Measurements from ENCODE around the gene SGTA.
A peak's percentile ranks its signal among the peaks of the same experiment; 100 is the strongest.

The SGTA gene

DNA sequence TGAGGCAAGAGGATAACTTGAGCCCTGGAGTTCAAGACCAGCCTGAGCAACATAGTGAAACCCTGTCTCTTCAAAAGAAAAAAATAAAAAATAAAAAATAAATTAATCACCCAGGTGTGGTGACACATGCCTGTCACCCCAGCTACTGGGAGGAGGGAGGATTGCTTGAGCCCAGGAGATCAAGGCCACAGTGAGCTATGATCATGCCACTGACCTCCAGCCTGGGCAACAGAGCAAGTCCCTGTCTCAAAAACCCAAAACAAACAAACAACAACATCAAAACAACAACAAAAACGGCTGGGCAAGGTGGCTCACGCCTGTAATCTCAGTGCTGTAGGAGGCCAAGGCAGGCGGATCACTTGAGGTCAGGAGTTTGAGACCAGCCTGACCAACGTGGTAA lies 39.0 kb downstream of the SGTA start:
- DNase-seq = no peak

DNA sequence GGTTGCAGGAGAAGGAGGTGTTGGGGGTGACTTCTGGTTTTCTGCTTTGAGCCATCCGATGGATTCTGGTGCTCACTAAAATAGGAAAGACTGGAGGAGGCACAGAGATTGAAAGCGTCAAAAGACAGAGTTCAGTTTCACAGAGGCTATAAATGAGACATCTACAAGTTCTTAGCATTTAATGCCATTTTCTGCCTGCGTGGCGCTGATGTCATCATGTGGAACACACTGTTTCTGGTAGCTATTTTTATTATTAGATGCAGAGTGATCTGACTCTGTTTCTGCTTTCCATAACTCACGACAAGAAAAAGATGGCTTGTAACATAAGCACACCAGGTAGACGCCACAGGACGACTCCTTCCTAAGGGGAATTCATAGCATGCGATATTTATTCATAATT lies 40.0 kb downstream of the SGTA start:
- DNase-seq = no peak

DNA sequence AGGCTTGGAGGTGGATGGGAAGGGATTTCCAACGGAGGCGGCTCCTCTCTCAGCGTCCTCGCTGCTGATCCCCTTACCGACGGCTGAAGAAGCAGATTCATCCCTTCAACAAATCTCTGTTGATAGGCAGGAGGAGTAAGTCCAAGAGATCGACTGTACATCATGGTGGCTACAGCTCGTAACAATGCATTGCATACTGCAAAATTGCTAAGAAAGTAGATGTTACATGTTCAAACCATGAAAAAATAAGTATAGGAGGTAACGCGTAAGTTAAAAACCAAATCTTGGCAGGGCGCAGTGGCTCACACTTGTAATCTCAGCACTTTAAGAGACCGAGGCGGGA lies 42.8 kb downstream of the SGTA start:
- no peak for DNase-seq

- peak; percentile 97 for DNase-seq
Observed at GRCh38 chr19:2739602-2740313, 43.3 kb downstream of the SGTA start, which contains the start of gene SLC39A3. TSS of gene SLC39A3 (minus strand) at chr19:2740017. CDS start at chr19:2737257, 2,760 bp downstream.

DNA sequence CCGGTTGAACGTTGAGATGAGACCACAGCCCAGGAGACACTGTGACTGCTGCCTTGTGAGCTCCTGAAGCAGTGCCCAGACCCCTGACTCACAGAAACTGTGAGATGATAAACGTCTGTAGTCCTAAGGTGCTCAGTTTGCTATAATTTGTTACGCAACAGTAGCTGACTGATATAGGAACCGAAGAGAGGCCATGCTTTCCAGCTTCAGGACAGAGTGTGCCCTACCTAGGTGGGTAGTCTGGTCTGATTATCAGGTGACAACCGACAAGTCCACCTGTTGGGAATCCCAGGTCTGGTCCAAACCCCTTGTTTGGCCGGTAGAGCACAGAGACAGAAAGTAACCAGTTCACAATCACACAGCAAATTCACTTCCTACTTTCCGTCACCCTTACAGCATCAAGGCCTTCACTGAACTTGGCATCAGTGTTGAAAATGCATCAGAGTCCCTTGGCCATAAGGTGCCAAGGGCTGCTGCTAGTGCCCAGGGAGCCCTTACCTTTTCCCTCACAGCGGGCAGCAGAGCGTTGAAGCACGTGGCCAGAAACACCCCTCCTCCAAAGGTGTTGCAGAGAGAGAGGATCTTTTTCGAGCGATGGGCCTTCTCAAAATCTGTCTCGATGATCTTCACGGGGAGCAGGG lies 46.4 kb downstream of the SGTA start:
- no peak for DNase-seq

DNA sequence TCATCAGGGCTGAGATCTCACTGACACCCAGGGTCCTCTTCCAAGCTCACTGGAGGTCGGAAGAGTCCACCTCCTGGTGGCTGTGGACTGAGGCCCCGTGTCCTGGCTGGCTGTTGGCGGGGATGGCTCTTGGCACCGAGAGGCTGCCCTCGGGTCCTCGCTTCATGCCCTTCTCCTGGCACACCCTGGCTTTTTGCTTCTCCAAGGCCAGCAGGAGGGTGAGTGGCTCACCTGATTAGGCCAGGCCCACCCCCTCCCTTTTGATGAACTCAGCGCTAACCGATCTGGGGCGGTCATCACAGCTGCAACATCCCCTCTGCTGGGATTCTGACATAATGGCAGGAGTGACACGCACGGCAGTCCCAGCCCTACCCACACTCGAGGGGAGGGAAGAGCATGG lies 47.7 kb downstream of the SGTA start:
- DNase-seq = no peak

GRCh38 chr19:2734589-2735288 lies 48.3 kb downstream of the SGTA start:
- no peak for DNase-seq

DNA sequence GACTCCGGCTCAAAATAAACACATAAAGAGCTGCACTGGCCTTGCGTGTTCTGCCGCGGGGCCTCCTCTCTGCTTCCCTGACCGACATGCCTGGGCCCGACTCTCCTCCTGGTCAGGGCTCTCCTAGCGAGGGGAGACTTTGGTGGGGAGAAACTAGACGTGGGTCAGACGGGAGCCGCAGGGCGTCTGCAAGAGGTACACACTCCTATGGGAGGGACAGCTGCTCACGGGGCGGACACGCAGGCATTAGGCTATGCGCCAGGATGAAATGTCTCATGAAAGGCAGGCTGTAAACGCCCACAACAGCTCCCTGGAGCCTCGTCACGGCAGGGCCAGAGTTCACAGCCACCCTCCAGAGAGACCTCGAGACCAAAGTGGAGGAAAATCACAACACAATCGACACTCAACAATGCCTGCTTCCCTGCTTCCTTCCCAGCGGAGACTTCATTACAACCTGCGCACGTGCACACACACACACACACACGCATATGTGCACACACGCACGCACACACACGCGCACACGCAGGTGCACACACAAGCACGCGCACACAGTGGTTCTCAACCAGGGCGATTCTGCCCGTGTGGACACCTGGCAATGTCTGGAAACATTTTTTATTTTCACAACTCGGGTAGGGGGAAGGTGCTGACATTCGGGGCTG lies 49.0 kb downstream of the SGTA start:
- no peak for DNase-seq

- no peak for DNase-seq
Observed at GRCh38 chr19:2732883-2733282, 50.2 kb downstream of the SGTA start.

DNA sequence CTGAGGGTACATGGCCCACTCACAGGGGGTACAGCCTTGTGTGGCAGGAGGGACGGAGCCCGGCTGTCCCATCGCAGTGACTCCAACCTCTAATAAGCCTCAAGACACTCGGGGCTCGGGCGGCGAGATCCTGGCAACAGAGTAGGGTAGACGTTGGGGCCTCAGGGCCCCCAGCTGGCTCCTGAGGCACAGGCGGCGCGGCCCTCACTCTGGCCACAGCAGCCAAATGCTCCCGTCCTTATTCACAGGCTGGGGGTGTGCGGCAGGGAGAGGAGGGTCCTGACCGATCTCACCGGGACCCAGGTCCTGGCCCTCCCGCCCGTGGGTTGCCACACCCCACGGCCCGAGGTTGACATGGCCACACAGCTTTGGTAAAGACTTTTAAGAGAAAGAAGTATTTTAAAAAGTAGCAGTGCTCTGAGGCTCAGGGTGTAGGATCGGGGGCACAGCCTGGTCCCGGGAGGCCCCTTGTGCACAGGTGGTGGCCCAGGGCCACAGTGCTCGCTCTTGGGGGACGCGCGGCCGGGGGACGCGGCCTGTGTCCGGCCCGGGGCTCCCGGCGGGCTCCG lies 50.8 kb downstream of the SGTA start:
- no peak for DNase-seq

- DNase-seq = no peak
Observed at GRCh38 chr19:2731181-2731995, 51.7 kb downstream of the SGTA start.

DNA sequence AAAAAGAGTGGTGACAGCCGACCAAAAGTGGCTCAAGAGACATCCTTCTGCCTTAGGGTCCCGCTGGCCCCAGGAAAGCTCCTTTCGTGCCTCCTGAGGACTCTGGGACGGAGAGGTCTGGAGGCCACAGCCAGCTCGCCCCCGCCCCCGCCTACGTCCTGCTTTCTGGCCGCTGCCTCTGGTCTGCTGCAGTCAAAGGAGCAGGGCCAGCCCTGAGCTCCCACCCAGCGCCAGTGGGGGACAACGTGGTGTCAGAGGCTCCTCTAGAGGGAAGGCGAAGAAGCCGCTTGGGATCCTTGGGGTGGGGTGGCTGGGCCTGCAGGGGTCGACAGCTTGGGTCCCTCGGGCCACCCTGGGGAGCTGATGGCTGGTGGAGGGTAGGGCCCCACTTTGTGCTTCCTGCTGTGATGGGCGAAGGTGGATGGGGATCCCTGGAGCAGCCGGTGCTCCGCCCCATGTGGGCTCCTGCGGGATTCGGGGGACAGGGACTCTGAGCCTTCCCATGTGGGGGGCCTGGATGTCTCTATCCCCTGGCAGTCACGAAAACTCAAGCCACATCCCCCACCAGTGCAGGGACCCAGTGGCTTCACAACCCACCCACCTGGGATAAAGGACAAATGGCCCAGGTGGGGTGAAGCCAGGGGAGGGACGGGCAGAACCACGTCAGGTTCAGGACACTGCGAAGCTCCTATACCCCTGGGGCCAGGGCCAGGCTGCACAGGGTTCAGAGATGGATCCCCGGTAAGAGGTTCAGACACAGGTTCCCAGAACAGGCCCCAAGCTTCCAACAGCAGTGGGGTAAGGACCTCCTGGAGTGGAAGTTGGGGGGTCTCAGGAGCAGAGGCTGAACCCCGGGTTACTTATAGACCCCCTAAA lies 52.9 kb downstream of the SGTA start:
- no peak for DNase-seq

- no peak for DNase-seq
Observed at GRCh38 chr19:2728783-2729387, 54.2 kb downstream of the SGTA start.

GRCh38 chr19:2727640-2727944 lies 55.5 kb downstream of the SGTA start:
- no peak for DNase-seq

GRCh38 chr19:2726904-2727639 lies 56.0 kb downstream of the SGTA start:
- DNase-seq = no peak

- no peak for DNase-seq
Observed at GRCh38 chr19:2726160-2726855, 56.8 kb downstream of the SGTA start.

- no peak for DNase-seq
Observed at GRCh38 chr19:2724148-2724557, 58.9 kb downstream of the SGTA start.

- no peak for DNase-seq
Observed at GRCh38 chr19:2723747-2724146, 59.3 kb downstream of the SGTA start.

GRCh38 chr19:2723345-2723715 lies 59.7 kb downstream of the SGTA start:
- DNase-seq = no peak

All from activated T-cell treated with anti-CD3 and anti-CD28 coated beads, Interleukin-2, amount 50 U/mL, for 1 hour (primary cell).